ENCODE measurements around the gene RGL1.

RGL1 gene

DNA sequence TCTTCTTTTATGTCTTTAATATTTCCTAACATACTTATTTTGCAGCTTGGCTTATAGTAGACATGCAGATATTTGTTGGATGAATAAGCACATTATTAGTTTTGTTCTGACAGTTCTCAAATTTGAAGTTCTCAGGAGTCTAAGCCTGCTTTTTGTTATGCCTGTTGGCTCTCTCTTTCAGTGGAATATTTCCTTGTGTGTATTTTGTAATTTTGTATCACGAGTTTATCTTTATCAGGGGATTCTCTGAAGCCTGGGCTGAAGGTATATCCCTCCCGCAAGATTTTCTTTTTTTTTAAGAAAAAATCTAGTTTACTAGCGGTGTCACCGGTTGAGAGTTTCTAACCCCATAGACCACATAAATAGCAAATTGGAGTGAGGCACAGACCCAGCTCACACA lies 105.9 kb downstream of the RGL1 start:
- no peak for FAIRE-seq

GRCh38 chr1:183911285-183911684 lies 106.4 kb downstream of the RGL1 start:
- DNase-seq (ENCODE audit: insufficient read length, low spot score), result peak; percentile 47

More for the DNA sequence above, 105.9 kb downstream of the RGL1 start:
- no peak for DNase-seq (ENCODE audit: insufficient read length, low spot score)

GRCh38 chr1:183912265-183912886 lies 107.5 kb downstream of the RGL1 start:
- peak; percentile 88 for FAIRE-seq

More at GRCh38 chr1:183911285-183911684, 106.4 kb downstream of the RGL1 start:
- peak; percentile 95 for FAIRE-seq

DNA sequence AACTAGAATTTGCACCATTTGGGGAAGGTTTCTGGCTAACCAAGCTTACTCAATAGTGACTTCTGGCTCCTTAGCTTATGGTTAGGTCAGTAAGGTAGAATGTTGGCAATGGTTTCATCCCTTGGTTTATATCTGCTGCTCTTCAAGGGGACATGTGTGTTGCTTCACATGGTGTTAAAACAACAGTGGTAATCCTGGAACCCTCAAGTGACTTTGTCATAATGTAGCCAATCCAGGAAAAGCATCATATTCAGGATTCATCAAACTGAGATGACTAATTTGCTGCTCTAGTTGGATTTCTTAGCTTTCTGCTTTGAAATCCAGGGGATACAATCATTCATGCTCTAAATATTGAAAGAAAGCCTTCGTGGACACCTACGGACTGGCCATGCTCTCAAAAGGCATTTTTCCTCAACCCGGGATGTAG lies 108.7 kb downstream of the RGL1 start:
- no peak for DNase-seq (ENCODE audit: insufficient read length, low spot score)
- no peak for FAIRE-seq

More at GRCh38 chr1:183912265-183912886, 107.5 kb downstream of the RGL1 start:
- no peak for DNase-seq (ENCODE audit: insufficient read length, low spot score)

DNA sequence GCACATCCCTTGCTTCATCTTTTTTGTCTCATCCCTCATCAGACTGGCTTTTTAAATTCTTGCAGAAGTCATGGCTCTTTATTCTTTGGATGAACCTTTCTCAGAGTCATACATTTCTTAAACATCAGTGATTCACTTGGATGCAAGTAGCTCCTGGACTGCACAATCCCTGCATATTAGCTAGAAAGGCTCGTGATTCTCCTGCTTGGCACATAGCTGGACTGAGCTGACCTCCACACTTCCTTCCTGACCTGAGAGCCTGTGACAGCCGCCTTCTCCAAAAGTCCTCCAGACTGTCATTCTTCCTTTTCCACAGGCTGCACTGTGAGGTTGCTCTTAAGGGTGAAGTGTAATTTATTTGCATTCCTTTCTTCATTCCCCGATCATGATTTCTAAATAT lies 109.4 kb downstream of the RGL1 start:
- DNase-seq (ENCODE audit: insufficient read length, low spot score) (no peak), FAIRE-seq (peak; percentile 54)

DNA sequence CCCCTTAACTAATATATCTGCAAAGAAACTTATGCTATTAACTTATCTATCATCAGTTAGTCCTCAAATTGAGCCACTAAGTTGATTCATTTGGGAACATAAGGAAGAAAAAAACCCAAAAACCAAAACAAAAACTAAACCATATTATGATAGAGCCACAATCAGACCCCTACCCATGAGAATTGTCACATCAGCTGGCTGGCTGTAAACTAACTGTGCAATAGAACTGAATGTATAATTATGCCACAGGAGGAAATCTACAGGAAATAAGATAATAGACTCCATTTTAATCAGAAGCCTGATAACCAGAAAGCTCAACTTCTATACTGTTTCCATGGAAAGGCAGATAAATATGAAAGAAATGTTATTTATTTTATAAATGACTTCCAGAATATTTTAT lies 110.0 kb downstream of the RGL1 start:
- DNase-seq (ENCODE audit: insufficient read length, low spot score) (no peak), FAIRE-seq (peak; percentile 45)

DNA sequence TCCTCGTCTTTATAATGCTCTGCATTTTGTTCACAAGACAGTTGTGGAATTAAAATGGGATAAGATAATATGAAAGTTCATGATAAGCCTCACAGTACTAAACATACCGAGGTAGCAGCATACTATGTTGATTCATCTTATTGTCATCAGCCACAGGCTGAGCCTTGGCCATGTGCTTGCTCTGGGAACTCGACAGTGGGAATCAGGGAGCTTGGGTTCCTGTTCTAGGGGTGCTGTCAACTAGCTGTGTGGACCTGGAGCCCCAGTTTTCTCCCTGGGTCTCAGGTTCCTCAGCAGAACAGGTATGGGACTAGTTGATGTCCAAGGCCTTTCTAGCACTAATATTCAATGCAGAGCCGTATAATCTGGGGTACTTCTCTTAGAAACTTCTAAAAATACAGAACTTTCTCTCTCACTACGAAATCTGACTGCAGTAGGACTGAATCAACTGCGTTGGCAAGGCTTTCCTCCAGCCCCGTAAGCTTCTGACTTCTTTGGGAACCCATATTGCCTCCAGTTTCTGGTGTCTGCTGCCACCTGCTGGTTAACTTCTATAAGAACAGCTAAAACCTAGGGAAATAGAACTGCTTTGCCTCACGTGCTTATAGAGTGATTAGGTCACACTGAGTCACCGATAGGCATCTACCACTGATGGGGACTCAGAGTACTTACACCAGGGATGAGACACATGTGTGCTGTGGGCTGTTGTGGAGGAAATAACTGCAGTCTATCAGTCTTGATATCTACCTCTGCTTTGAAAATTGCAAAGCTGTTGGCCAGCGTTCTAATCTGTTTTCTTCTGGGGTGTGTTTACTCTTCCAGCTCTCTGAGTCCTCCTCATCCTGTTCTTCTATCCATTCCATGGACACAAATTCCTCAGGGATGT lies 110.9 kb downstream of the RGL1 start:
- DNase-seq (ENCODE audit: insufficient read length, low spot score) (peak; percentile 45), FAIRE-seq (peak; percentile 96)

DNA sequence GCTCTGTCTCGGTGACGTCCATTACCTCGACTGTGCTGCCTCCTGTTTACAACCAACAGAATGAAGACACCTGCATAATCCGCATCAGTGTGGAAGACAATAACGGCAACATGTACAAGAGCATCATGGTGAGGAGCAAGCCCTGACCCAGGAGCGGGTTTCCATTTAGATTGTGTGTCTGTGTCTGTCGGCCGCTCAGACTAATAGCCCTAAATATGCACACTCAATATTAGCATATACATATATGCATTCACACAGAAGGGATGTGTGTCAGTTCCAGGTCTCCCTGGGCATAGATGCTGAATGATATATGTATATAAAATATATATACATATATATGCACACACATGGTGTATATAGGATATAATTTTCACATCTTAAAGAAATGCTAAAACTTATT lies 111.7 kb downstream of the RGL1 start:
- FAIRE-seq, result no peak

DNA sequence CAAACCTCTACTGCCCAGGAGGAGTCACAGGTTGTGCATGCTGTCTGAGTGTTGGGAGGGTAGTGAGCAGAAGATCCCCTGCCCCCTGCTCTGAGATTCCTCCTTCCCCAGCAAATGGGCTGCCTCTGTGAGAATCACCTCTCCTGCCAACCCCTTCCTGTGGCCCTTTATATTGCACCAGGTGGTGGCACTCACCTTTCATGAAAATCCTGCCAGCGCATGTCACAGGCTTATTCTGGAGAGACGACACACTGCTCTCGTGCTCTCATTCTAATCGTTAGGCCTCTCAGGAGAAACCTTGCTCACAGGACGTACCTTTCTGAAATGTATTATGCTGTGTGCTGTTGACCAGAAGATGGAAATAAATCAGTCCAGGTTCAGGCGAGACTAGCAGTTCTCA lies 113.7 kb downstream of the RGL1 start:
- no peak for FAIRE-seq

More for the DNA sequence above, 111.7 kb downstream of the RGL1 start:
- DNase-seq (ENCODE audit: insufficient read length, low spot score), result no peak

GRCh38 chr1:183920651-183921050 lies 115.7 kb downstream of the RGL1 start:
- DNase-seq (ENCODE audit: insufficient read length, low spot score) (no peak), FAIRE-seq (no peak)

More for the DNA sequence above, 113.7 kb downstream of the RGL1 start:
- DNase-seq (ENCODE audit: insufficient read length, low spot score), result no peak

- FAIRE-seq, result no peak
Measured at GRCh38 chr1:183922197-183922596, 117.3 kb downstream of the RGL1 start.

GRCh38 chr1:183925947-183926346 lies 121.0 kb downstream of the RGL1 start:
- DNase-seq (ENCODE audit: insufficient read length, low spot score) (no peak), FAIRE-seq (no peak)

More at GRCh38 chr1:183922197-183922596, 117.3 kb downstream of the RGL1 start:
- DNase-seq (ENCODE audit: insufficient read length, low spot score), result no peak

- DNase-seq (ENCODE audit: insufficient read length, low spot score), result no peak
Measured at GRCh38 chr1:183926983-183927382, 122.1 kb downstream of the RGL1 start.

DNA sequence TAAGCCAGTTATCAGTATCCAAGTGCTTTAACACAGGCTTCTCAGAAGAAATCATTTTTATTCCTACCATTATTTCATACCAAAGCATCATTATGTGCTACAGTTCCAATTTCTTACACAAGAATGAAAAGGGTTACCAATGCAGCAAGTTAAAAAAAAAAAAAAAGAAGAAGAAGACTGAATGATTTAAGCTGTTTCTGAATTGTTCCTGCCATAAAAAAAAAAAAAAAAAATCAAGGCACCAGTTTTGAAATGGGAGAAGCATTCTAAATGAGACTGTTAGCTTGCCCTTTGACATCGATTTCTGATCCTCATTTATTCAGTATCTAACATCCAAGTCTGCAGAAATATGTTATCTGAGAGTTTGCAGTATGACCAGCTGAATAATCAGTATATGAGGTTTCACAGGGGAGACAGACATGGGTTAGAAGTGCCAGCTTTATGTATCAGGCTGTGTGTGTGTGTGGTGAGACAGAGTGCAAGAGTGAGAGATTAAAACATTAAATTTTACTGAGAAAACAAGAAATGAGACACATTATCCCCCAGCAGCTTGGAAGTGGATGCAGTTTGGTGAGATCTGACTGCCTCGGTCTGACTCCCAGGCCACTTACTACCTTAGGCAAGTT lies 126.8 kb downstream of the RGL1 start:
- no peak for FAIRE-seq

More at GRCh38 chr1:183926983-183927382, 122.1 kb downstream of the RGL1 start:
- no peak for FAIRE-seq

DNA sequence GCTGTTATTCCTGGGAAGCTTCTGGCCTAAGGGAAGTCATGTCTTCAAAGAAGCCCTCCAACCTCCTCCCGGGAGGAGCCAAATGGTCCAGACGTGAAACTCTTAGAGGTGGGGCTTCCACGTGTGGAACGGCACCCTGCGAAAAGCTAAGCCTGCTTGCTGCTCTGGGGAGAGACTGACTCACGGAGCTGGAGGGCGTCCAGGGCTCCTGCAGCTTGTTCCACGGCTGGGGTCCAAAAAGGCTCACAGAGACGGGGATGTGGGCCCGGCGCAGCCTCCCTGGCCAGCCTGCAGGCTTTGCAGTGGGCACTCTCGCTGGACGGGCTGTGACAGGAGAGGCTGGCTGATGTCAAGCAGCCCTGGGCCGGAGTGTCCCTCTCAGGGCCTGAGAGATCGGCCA lies 127.5 kb downstream of the RGL1 start:
- FAIRE-seq, result no peak
- DNase-seq (ENCODE audit: insufficient read length, low spot score), result no peak

More for the DNA sequence above, 126.8 kb downstream of the RGL1 start:
- DNase-seq (ENCODE audit: insufficient read length, low spot score), result no peak

DNA sequence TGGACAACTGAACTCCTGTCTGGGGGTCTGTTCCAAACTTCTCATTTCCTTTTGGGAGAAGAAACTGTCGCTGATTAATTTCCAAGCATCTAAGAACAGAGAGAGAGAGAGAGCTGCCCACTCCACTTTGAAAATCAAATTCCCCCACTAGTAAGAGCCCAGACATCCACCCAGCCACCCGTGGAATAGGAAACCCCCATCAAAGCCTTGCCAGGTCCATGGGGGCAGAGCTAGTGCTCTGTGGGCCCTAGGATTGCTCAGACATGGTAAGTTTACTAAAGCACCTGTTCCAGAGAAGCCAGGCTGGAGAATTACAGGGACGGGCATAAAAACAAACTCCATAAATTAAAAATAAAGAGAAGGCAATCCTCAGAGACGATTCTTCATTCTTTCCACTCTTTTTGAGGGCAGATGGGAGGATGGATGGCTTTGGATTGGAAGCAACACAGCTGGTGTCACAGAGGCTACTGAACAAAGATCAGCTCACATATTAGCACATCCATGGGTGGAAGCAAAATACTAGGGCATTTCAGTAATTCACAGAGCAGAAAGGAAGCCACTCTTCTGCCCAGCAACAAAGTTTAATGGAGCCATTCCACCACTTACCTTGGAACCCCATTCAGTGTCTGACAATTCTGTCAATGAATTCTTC lies 128.7 kb downstream of the RGL1 start:
- FAIRE-seq (no peak), DNase-seq (ENCODE audit: insufficient read length, low spot score) (no peak)

DNA sequence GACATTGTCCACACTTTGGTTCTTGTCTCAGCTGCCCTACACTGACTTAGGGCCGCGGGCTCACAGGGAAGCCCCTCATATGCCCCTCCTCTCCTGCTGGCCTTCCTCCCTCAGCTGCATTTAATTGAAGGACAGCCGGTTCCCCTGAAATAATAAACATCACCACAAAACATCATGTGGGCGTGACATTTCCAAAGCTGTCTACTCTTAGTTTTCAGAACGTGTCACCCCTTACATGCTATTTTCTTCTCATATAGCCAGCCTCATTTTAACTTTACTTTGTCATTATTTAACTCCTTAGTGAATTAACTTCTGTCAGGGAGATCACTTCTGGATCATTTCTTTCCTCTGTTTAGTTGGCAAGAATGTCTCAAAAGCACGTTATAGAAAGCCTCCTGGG lies 129.4 kb downstream of the RGL1 start:
- FAIRE-seq (no peak), DNase-seq (ENCODE audit: insufficient read length, low spot score) (no peak)

DNA sequence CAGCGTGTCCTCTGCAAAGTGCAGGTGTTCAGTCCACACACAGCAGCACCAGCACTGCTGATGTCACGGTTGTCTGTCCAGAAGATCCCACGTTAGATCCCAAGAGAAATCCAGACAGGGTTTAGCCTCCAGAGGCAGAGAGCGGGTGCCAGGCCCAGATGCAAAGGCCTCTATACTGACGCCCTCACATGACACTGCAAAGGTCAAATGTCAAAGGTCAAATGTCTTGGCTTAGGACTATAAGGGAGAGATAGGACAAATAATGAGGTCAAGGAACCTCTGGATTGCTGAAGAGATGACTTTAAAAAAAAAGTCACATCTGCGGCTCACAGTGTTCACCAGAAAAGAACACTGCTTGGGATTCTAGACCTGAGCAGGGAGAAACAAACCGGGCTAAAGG lies 131.1 kb downstream of the RGL1 start:
- no peak for DNase-seq (ENCODE audit: insufficient read length, low spot score)
- FAIRE-seq, result no peak

DNA sequence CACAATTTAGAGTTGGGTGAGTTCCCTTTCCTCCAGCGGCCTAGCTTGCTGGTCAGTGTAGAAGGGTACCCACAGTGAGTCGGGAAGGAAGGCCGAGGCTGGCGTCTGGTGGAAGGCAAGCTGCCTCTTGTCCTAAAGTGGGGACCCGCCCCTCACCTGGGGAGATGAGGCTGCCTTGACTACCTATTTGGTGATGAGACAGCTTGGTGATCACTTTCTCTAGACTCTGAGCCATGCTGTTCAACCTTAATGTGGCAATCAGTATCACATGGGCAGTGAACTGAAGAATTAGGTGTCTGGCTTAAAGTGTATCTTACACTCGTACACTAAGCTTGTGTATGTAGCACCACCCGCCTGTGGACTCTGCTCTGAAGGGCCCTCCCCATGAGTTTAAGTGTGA lies 131.9 kb downstream of the RGL1 start:
- FAIRE-seq (no peak), DNase-seq (ENCODE audit: insufficient read length, low spot score) (no peak)

- DNase-seq (ENCODE audit: insufficient read length, low spot score), result no peak
- no peak for FAIRE-seq
Measured at GRCh38 chr1:183937611-183938010, 132.7 kb downstream of the RGL1 start.

DNA sequence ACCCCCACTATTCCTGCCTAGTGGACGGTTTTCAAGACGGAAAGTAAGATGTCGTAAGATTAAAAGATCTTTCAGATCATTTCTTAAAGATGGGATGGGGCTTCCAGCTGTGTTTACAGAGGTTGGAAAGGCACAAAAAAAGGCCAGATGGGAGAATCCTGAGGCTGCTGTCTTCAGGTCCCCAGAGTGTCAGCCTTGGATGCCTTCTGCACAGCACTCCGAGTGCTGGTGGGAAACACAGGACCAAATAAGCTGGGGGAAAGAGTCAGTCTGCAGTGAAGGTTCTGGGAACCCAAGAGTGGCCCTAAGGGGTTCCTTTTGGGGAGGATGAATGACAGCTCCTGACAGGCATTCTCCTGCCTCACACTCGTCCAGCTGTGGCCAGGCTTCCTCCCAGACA lies 136.1 kb downstream of the RGL1 start:
- no peak for FAIRE-seq

More for the DNA sequence above, 136.1 kb downstream of the RGL1 start:
- DNase-seq (ENCODE audit: insufficient read length, low spot score), result no peak
